Cardiac muscle cell (in vitro differentiated cells and primary cell): ENCODE measurements around the gene MBP. TPM values are rescaled to one million over a fixed set of nuclear protein-coding genes. Genes with fewer than 3 reads are reported as not detected.

Experiments used
- DNase-seq, 2 donors: peaks; one replicate each; pipeline versions ENCODE4 v3.0.0 to v3.0.0-alpha.2; 2010 to 2017; ENCODE audit warnings: low read depth in 1 of 2, low spot score in 1 of 2
- H3K27ac ChIP-seq: fragments of 200-600 bp; sonication (generic); 2 replicates; pipeline ENCODE4 v1.5.1; 2016
- H3K27me3 ChIP-seq: fragments of 200-600 bp; sonication (generic); 2 replicates; pipeline ENCODE4 v1.6.0; 2016; ENCODE audit warnings: control low read depth
- H3K36me3 ChIP-seq: fragments of 200-600 bp; sonication (generic); 2 replicates; pipeline ENCODE4 v1.5.1; 2016; ENCODE audit warnings: control low read depth
- H3K4me1 ChIP-seq: fragments of 200-600 bp; sonication (generic); 2 replicates; pipeline ENCODE4 v1.8.1; 2017; ENCODE audit warnings: low read depth, mild to moderate bottlenecking, mixed run types
- H3K4me3 ChIP-seq: fragments of 200-600 bp; sonication (generic); 2 replicates; pipeline ENCODE4 v1.5.1; 2016; ENCODE audit warnings: mild to moderate bottlenecking
- H3K9me3 ChIP-seq: fragments of 200-600 bp; sonication (generic); 2 replicates; pipeline ENCODE4 v1.5.1; 2017; ENCODE audit warnings: low read depth, mild to moderate bottlenecking, control low read depth
- CTCF ChIP-seq: IDR thresholded peaks from 2 replicates; pipeline ENCODE4 v1.5.1; 2012; ENCODE audit warnings: low read depth, mild to moderate bottlenecking, low read length
- polyA plus RNA-seq: library from polyadenylated mRNA; unstranded; fragments of >200 nt; fragmentation: Nextera tagmentation; extraction: Ambion mirVana; gene quantifications from 2 replicates; pipeline ENCODE4 v1.2.1, GENCODE V29; 2016
- total RNA-seq: library from RNA; depleted of rRNA; stranded (reverse); fragments of >200 nt; gene quantifications from 2 replicates; pipeline ENCODE4 v1.2.3, GENCODE V29; 2016

The MBP gene
- total and polyA plus RNA-seq, 2 experiments from 2014 or later, result 0.32 to 0.42 TPM

GRCh38 chr18:76988031-76988826, 144.4 kb downstream of the MBP start:
- Histone ChIP-seq H3K36me3 (no peaks in the 10 kb centered on the region), H3K27ac (no peak overlapping the region), H3K4me1 (no peaks in the 10 kb centered on the region), H3K4me3 (no peak overlapping the region), H3K27me3 (no peaks in the 10 kb centered on the region), H3K9me3 (no peaks in the 10 kb centered on the region)
- DNase-seq, result no peak
- TF ChIP-seq CTCF, result no peak

- Histone ChIP-seq H3K9me3 (no peaks in the 10 kb centered on the region), H3K27ac (no peak overlapping the region), H3K27me3 (no peaks in the 10 kb centered on the region), H3K4me3 (no peak overlapping the region), H3K4me1 (no peaks in the 10 kb centered on the region), H3K36me3 (no peaks in the 10 kb centered on the region)
- DNase-seq, result no peak
- TF ChIP-seq CTCF, result no peak
Measured at GRCh38 chr18:76986406-76986805, 146.2 kb downstream of the MBP start.

GRCh38 chr18:76985951-76986236, 146.7 kb downstream of the MBP start:
- no peaks in the 10 kb centered on the region for H3K9me3 ChIP-seq
- no peaks in the 10 kb centered on the region for H3K27me3 ChIP-seq
- no peak overlapping the region for H3K4me3 ChIP-seq
- no peak for DNase-seq
- no peak for TF ChIP-seq CTCF
- no peaks in the 10 kb centered on the region for H3K36me3 ChIP-seq
- no peaks in the 10 kb centered on the region for H3K4me1 ChIP-seq
- no peak overlapping the region for H3K27ac ChIP-seq

GRCh38 chr18:76985156-76985950, 147.2 kb downstream of the MBP start:
- no peak overlapping the region for H3K4me3 ChIP-seq
- TF ChIP-seq CTCF, result no peak
- no peaks in the 10 kb centered on the region for H3K4me1 ChIP-seq
- H3K27me3 ChIP-seq, result no peaks in the 10 kb centered on the region
- no peak for DNase-seq
- H3K9me3 ChIP-seq, result no peaks in the 10 kb centered on the region
- H3K27ac ChIP-seq, result no peak overlapping the region
- H3K36me3 ChIP-seq, result no peaks in the 10 kb centered on the region

- no peaks in the 10 kb centered on the region for H3K4me1 ChIP-seq
- no peak for DNase-seq
- no peak overlapping the region for H3K27ac ChIP-seq
- H3K36me3 ChIP-seq, result no peaks in the 10 kb centered on the region
- no peak overlapping the region for H3K4me3 ChIP-seq
- no peaks in the 10 kb centered on the region for H3K9me3 ChIP-seq
- no peaks in the 10 kb centered on the region for H3K27me3 ChIP-seq
- TF ChIP-seq CTCF, result no peak
Measured at GRCh38 chr18:76984193-76985155, 148.1 kb downstream of the MBP start.
